HG02938 (cell line): ENCODE measurements around the gene ZNHIT6.
"Not testable (repeated sequence)": the region's sequence is repeated elsewhere in the genome, so short reads cannot be mapped to it uniquely, and the experiment has no call there.

ENCODE experiments used
- ATAC-seq: cut with Tn5 transposase; IDR thresholded peaks from one replicate; pipeline ENCODE4 v1.9.1; 2021; ENCODE audit warnings: mild to moderate bottlenecking, moderate library complexity; ENCODE audit not compliant: unreplicated experiment

Gene ZNHIT6, protein sequence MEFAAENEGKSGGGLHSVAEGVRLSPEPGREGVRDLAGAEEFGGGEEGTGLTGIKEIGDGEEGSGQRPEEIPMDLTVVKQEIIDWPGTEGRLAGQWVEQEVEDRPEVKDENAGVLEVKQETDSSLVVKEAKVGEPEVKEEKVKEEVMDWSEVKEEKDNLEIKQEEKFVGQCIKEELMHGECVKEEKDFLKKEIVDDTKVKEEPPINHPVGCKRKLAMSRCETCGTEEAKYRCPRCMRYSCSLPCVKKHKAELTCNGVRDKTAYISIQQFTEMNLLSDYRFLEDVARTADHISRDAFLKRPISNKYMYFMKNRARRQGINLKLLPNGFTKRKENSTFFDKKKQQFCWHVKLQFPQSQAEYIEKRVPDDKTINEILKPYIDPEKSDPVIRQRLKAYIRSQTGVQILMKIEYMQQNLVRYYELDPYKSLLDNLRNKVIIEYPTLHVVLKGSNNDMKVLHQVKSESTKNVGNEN

DNA sequence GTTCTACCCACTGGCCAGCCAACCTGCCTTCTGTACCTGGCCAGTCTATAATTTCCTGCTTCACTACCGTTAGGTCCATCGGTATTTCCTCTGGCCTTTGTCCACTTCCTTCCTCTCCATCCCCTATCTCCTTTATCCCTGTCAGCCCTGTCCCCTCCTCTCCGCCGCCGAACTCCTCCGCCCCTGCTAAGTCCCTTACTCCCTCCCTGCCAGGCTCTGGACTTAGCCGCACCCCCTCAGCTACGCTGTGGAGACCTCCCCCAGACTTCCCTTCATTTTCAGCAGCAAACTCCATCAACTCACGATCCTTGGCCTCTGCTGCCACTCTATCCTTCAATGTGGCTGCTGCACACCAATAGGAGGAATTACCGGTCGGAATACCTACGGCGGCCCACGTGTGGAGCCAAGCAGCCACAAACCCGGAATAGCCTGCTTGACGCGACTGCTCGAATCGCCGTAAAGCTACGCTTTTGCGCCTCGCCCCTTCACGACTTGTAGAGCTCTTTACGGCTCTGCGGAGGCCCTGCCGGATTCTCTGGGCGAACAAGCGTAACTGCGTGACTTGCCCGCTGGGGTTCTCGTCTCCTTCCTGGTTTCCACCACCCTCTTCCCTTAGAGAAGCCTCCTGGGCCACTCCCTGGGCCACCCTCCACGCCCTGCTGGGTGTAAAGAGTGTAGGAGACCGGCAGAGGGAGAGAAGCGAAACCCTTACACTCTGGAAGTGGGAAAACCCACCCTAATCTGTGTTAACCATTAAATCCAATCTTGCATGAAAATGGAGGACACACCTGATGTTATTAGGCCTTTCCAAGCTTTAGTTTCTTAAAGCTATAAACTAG lies at the start of gene ZNHIT6:
Gene ZNHIT6, minus strand, starts transcription at position 444 of the 839 bp plus-strand sequence. Its CDS starts 149 bp downstream, at position 295.
- peak; percentile 91 for ATAC-seq

DNA sequence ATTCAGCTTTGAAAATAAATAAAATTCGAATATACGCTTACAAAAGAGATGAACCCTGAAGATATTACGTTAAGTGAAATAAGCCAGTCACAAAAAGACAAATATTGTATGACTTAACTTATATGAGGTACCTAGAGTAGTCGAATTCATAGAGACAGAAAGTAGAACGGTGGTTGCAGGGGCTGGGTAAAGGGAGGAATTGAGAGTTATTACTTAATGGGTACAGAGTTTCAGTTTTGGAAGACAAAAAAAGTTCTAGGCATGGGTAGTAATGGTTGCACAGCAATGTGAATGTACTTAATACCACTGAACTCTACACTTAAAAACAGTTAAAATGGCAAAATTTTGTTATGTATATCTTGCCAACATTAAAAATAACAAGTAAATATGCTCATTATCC lies 48.6 kb upstream of the ZNHIT6 start:
- ATAC-seq, result no peak

- no peak for ATAC-seq
Observed at GRCh38 chr1:85748120-85748519, 39.9 kb upstream of the ZNHIT6 start.

DNA sequence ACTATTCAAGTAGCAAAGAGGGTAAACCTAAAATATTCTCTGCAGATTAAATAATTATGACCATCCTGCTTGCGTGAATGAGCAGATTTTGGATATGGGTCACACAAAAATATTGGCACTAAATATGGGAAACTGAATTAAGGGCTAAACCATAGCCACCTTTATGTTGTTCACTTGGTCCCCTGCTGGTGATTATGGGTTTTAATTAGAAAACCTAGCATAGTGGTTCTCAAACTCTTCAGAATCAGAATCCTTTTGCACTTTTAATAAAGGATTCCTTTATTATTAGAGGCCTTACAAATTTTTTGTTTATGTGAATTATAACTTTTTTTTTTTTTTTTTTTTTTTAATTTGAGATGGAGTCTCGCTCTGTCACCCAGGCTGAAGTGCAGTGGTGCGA lies 38.5 kb upstream of the ZNHIT6 start:
- ATAC-seq, result no peak

GRCh38 chr1:85743814-85744213 lies 35.6 kb upstream of the ZNHIT6 start:
- no peak for ATAC-seq

- ATAC-seq, result no peak
Observed at GRCh38 chr1:85734931-85735330, 26.7 kb upstream of the ZNHIT6 start.

DNA sequence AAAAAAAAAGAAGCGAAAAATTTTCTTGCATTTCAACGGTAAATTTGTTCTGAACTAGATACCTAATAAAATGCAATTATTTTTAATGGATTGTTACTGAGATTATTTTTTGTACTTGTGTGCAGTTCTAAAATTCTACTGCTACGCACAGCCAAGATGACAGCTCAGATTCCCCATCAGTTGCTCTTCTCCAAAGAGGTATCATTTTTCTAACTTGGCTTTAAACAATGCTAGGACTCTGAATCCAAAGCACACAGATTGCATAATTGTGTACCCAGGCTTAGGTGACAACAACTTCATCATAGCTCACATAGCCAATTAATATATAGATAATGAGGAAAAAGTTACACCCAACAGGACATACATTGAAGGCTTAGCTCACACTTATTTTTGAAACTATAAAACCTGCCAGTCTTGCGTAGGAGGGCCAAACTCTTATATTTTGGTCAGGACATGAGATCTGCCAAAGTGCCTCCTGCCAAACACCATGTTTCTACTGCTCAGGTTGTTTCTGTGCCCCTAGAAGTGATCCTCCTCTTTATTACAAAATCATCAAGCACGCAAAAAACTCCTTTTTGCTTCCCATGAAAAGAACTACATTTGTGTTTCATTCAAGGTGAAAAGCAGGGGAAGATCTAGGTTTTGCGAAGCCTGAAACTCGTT lies 10.6 kb upstream of the ZNHIT6 start:
- no peak for ATAC-seq

DNA sequence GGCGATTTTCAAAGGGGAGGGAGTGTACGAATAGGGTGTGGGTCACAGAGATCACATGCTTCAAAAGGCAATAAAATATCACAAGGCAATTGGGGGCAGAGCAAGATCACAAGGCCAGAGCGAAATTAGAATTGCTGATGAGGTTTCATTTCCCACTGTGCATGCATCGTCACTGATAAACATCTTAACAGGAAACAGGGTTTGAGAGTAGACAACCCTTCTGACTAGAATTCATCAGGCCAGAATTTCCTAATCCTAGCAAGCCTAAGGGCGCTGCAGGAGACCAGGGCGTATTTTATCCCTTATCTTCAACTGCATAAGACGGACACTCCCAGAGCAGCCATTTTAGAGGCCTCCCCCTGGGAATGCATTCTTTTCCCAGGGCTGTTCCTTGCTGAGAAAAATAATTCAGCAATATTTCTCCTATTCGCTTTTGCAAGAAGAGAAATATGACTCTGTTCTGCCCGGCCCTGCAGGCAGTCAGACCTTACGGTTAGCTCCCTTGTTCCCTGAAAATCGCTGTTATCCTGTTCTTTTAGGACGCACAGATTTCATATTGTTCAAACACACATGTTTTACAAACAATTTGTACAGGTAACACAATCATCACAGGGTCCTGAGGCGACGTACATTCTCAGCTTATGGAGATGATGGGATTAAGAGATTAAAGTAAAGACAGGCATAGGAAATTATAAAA lies 6.3 kb upstream of the ZNHIT6 start:
- not testable (repeated sequence) for ATAC-seq

DNA sequence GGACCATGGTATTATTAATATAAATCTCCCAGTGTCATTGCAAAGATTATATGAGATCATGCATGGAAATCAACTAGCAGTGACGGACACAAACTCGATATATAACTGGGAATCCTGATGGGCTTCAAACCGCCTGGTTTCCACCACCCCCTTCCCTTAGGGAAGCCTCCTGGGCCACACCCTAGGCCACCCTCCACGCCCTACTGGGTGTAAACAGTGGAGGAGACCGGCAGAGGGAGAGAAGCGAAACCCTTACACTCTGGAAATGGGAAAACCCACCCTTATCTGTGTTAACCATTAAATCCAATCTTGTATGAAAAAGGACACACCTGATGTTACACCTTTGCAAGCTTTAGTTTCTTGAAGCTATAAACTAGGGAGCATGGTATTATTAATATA lies 595 bp upstream of the ZNHIT6 start:
- ATAC-seq, result no peak

DNA sequence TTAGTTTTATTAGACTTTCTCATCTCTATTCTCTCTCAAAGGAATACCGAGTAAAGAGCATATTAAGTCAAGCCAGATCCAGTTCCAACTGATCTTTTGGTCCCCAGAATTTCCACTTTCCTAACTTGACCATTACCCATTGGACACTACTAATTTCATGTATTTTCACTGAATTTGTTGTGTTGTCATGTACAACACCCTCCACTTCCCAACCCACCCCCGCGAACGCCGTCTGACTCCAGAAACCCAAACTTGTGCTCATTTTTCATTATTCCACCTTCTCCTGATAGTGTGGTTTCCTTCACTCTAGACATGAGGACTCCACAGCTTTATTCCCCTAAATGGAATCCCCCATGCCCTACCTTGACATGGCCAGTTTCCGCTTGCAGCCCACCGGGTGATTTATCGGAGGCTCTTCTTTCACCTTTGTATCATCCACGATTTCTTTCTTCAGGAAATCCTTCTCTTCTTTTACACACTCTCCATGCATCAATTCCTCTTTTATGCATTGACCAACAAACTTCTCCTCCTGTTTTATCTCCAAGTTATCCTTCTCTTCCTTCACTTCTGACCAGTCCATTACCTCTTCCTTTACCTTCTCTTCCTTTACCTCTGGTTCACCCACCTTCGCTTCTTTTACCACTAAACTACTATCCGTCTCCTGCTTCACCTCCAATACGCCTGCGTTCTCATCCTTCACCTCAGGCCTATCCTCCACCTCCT lies 805 bp downstream of the ZNHIT6 start:
- peak; percentile 33 for ATAC-seq

- ATAC-seq, result no peak
Observed at GRCh38 chr1:85705940-85706339, 2.3 kb downstream of the ZNHIT6 start.

DNA sequence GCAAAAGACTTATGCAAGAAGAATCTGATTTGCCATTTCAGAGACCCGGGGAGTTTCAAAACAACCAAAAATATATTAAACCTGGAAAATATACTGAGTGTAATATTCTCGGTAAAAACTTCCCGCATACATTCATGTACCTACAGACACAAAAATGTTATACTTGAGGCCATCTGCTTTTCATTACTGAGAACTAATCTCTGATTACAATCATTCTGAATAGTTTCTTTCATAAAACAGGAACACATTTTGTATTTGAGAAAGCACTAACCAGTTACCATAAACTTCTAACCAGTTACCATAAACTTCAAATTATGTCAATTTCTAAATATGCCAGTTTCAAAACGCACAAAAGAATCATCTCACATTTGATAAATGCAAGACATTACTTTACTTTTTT lies 7.8 kb downstream of the ZNHIT6 start:
- ATAC-seq, result no peak

- ATAC-seq, result no peak
Observed at GRCh38 chr1:85697895-85698294, 10.3 kb downstream of the ZNHIT6 start.

- no peak for ATAC-seq
Observed at GRCh38 chr1:85692730-85693314, 15.4 kb downstream of the ZNHIT6 start.

DNA sequence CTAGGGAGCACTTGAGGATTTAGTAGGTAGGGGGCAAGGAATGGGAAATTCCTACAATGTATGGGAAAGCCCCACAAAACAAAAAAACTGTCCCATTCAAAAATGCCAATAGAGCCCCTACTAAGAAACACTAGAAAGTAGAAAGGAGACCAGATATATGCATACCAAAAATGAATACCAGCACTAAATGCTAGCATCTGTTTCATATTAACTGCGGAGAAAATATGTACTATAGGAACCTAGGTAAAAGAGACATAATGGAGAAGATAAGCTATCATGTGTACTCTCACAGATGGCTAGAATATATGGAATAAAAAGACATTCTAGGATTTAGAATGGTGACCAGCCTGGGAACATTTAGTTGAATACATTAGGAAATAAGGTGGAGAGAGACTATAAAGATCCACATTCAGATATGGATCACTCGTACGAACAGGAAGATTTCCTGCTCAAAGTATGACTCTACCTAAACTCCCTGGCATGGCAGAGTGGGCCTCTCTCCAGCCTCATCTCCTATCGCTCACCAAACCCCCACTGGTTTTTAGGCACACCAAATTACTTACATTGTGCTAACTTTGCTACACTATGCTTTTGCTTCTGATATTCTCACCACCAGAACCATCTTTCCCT lies 18.3 kb downstream of the ZNHIT6 start:
- ATAC-seq, result no peak

DNA sequence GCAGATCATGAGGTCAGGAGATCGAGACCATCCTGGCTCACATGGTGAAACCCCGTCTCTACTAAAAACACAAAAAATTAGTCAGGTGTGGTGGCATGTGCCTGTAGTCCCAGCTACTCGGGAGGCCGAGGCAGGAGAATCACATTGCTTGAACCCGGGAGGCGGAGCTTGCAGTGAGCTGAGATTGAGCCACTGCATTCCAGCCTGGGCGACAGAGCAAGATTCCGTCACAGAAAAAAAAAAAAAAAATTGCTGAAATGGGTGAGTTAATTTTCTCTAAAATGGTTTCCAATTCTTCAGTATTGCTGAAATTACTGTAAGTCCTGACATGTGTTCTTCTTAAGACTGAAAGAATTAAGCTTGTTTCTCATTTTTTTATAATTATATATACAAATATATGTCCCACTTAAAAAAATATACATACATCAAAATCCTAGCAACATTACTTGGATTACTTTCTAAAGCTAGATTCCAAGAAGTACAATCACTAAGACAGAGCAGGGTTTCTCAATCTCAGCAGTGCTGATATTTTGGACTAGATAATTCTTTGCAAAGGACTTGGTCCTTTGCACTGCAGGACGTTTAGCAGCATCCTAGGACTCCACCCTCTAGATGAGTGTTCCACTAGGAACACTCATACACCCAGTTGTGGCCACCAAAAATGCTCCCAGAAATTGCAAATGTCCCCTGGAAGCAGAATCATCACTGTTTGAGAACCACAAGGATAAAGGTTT lies 24.8 kb downstream of the ZNHIT6 start:
- no peak for ATAC-seq

- ATAC-seq, result no peak
Observed at GRCh38 chr1:85681087-85681486, 27.1 kb downstream of the ZNHIT6 start.

- no peak for ATAC-seq
Observed at GRCh38 chr1:85678193-85678592, 30.0 kb downstream of the ZNHIT6 start.

DNA sequence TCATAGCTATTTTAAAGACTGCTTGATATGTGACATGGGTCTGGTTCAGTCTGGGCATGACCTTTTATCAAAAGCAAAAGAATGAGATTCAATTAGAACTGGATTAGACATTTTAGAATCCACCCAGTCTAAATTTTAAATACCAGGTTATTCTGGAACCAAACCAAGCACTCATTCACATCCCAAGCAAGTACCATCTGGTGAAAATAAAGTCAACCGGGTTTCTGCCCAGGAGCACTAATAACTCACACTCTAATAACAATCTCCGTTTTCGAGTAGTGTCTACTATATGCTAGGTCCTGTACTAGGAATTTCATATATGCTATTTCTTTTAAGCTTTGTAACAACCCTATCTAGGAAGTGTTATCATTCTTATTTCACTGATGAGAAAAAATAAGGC lies 30.6 kb downstream of the ZNHIT6 start:
- ATAC-seq, result no peak
